PC-9 (cell line): Measurements from ENCODE around the gene LSS.

Source experiments
- EZH2 ChIP-seq: fragments of 200-600 bp; sonication (generic); IDR thresholded peaks from 2 replicates; pipeline ENCODE4 v1.8.0; 2017; ENCODE audit warnings: antibody characterized with exemption, low read depth
- TF ChIP-seq, protein P1 (sequence below): fragments of 200-600 bp; sonication (generic); conservative IDR thresholded peaks from 2 replicates; pipeline ENCODE4 v1.6.1; 2017; ENCODE audit warnings: mixed run types, antibody characterized with exemption, mild to moderate bottlenecking, moderate library complexity

DNA sequence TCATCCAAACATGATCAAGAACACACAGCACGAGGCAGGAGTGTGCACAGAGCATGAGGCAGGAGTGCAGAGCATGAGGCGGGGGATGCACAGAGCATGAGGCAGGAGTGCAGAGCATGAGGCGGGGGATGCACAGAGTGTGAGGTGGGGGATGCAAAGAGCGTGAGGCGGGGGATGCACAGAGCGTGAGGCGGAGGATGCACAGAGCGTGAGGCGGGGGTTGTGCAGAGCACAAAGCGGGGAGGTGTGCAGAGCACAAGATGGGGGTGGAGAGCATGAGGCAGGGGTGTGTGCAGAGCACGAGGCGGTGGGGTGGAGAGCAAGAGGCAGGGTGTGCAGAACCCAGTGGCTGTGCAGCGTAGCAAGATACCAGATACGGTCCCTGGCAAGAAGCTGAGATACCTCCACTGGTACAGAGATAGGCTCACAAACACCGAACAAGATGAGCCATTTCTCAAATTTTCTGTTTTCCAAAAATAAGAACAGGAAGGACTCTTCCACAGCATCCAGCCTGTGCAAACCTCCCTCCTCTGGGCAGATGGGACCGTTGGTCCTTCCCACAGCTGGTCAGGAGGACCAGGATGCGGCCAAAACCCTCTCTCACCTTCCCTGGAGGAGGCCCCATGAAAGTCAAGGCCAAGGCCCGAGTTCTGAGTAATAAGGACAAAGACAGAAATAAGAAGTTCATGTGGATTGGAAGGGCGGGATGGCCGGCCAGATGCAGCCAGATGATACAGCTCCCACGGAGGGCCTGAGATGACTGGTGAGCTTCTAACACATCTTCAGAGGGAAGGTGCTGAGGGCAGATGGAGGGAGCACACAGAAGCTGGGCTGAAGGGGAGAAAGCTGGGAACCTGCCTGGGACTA is 56.3 kb downstream of the LSS start:
- TF ChIP-seq, protein P1, sequence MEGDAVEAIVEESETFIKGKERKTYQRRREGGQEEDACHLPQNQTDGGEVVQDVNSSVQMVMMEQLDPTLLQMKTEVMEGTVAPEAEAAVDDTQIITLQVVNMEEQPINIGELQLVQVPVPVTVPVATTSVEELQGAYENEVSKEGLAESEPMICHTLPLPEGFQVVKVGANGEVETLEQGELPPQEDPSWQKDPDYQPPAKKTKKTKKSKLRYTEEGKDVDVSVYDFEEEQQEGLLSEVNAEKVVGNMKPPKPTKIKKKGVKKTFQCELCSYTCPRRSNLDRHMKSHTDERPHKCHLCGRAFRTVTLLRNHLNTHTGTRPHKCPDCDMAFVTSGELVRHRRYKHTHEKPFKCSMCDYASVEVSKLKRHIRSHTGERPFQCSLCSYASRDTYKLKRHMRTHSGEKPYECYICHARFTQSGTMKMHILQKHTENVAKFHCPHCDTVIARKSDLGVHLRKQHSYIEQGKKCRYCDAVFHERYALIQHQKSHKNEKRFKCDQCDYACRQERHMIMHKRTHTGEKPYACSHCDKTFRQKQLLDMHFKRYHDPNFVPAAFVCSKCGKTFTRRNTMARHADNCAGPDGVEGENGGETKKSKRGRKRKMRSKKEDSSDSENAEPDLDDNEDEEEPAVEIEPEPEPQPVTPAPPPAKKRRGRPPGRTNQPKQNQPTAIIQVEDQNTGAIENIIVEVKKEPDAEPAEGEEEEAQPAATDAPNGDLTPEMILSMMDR, result no peak
- no peak for TF ChIP-seq EZH2
